Measurements from ENCODE around the gene CCDC78.

The CCDC78 gene

GRCh38 chr16:736936-737481 is 10.8 kb upstream of the CCDC78 start:
- DNase-seq, result no peak

GRCh38 chr16:735982-736453 is 9.8 kb upstream of the CCDC78 start:
- DNase-seq, result no peak

GRCh38 chr16:734981-735881 is 9.0 kb upstream of the CCDC78 start:
- DNase-seq, result no peak

DNA sequence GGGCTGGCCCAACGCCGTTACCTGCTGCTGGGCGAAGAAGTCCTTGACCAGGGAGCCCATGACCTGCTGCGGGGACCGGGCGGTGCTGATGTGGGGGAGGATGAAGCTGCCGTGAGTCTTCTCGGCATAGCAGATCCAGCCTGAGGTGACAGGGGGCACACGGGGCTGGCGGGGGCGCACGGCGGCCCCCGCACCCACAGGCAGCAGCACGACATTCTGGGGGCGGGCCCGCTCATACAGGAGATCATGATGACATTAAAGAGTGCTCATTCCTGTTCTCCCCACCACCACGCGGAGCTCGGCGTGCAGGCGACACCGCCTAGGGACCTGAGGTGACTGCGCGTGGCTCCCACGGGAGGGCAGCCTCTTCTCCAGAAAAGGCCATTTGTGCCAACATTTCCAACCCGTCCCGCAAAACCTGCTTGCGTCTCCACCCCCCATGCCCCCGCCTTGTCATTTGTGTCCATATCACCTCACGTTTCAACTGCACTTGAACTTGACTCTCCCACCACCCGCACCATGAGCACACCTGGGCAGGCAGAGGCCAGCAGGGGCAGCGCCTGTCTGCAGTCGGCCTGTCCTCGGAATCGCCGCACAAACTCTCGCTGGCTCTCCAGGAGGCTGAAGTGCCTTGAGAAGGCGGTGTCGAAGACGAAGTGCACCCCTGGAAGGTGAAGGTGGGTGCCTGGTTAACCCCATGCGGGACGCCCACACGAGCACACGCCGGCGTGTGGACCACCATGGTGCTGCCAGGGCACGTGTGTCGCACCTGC is 8.2 kb upstream of the CCDC78 start:
- no peak for DNase-seq

DNA sequence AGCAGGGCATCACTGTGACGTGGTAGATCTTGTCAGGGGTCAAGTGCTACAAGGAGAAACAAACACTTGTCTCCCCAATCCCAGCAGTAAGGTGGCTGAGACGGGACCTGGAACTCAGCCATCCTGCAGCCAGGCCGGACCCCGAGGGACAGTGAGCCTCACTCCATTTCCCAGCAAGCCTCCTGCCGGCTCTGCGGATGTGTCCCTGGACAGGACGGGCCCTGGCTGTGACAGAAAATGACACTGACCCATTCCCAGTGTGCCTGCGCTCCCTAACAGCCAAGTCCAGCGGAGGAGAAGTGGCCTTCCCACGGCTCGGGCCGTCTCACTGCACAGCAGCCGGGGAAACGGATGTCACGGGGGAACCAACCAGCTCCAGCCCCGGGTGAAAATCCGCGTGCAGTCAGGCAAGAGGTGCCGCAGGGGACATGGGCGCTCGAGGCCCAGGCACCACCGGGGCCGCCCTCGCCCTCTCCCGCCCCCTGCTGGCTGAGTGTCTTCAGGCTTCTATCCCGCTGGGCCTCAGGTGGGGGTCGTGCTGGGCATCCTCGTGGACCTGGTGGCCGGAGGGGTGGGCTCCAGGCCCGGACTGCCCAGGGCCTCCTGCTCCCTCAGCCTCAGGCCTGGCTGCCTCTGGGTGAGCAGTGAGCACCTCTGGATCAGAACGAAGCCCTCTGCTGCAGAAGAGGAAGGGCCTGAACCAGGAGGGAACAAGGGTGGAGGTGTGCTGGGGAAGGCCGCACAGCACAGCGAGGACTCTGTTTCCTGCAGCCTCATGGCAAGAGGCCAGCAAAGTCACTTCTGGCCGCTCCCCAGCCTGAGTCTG is 7.4 kb upstream of the CCDC78 start:
- DNase-seq, result no peak

DNA sequence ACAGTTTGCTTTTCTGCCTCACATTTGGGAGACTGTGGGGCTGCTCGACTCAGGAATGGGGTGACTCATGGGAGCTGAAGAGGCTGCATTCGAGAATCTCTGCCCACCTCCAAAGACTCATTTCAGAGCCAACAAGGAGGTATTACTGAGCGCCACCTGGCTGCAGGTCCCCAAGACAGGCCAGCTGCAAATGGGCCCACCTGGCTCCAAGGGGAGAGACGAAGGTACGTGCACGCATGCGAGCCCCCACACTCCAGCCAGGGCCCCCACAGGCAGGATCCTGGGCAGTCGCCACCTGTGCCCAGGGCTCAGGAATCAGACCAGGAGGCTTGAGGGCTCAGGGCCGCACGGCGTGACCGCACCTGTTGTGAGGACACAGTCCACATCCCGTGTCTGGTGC is 6.7 kb upstream of the CCDC78 start:
- DNase-seq, result no peak

DNA sequence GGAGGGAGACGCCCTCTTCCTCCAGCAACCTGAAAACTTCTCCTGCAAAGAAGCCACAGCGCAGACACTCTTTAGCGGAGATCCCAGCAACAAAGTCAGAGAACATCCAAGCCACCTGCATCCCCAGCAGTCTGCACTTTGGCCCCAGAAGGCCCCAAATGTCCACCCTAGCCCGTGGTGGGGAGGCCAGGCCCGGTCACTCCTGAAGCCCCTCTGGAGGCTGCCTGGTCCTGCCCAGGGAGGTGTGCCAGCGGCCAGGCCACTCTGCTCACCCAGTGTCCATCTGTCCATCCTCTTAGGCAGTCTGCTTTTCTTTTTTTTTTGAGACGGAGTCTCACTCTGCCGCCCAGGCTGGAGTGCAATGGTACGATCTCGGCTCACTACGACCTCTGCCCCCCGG is 6.1 kb upstream of the CCDC78 start:
- no peak for DNase-seq

DNA sequence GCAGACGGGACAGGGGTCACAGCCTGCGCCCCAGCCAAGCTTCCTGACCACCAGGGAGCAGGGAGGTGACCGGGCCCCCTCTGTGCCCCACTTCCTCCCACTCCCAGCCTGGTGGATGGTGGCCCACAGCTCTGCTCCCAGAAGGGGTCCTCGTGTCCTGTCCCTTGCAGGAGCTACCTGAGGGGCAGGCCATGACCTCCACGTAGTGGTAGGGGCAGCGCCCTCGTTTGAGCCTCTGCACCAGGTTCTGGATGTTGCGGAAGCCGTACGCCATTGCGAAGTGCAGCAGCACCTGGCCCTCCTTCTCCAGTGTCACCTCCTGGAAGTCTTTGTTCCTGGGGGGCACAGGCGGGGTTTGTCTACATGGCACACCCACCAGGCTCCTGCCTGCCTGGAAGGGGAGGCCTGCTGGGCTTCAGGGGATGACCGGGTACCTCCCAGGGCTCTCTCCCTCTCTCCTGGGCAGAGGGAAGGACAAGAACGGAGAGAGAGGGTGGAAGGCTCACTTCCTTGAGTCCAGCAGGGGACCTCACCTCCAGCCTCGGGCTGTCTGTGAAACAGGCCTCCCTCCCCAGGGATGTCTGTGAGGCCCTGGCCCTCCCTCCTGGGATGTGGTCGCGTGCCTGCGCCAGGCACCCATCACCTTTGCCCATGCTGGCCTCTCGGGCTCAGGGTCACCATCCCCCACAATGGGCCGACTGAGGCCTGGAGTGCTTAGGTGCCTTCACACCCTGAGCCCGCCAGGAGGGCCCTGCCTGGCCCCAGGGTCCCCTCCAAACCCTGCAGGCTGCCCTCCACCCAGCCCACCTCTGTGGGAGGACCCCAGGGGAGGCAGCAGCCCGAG is 4.6 kb upstream of the CCDC78 start:
- no peak for DNase-seq

GRCh38 chr16:729768-730665 is 3.8 kb upstream of the CCDC78 start:
- no peak for DNase-seq

DNA sequence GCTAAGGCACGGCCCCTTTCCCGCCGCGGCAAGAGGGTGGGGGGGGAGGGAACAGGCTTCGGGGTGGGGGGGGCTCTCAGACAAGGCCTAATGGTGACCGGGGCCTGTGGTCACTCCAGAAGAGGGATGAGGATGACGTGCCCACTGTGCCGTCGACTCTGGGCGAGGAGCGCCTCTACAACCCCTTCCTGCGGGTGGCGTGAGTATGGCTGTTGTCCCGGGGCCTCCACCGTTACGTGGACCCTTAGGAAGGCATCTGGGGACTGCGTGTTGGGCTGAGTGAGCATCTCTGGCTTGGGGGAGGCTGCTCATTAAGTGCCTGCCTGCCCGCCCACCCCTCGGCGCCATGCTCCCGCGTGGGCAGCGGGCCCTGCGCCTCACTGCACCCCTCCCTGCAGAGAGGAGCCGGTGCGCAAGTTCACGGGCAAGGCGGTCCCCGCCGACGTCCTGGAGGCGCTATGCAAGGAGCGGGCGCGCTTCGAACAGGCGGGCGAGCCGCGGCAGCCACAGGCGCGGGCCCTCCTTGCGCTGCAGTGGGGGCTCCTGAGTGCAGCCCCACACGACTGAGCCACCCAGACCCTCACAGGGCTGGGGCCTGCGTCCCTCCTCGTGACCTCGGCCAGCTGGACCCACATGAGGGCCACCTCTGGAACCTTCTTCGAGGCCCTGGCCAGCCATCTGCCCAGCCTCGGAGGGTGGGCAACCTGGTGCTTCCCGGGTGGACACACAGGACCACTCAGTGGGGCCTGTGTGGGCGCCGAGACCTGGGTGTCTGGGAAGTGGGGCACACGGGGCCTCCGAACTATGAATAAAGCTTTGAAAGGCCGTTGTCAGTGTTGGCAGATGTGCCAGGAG is 2.9 kb upstream of the CCDC78 start:
- no peak for DNase-seq

- no peak for DNase-seq
These were observed 2.1 kb upstream of the CCDC78 start for GRCh38 chr16:728131-728889.

GRCh38 chr16:727291-727977 is 1.2 kb upstream of the CCDC78 start:
- no peak for DNase-seq

GRCh38 chr16:726188-726437 is 130 bp downstream of the CCDC78 start:
- no peak for DNase-seq

- no peak for DNase-seq
These were observed 618 bp downstream of the CCDC78 start for GRCh38 chr16:725463-726187.

GRCh38 chr16:725041-725376 is 1.2 kb downstream of the CCDC78 start:
- no peak for DNase-seq

DNA sequence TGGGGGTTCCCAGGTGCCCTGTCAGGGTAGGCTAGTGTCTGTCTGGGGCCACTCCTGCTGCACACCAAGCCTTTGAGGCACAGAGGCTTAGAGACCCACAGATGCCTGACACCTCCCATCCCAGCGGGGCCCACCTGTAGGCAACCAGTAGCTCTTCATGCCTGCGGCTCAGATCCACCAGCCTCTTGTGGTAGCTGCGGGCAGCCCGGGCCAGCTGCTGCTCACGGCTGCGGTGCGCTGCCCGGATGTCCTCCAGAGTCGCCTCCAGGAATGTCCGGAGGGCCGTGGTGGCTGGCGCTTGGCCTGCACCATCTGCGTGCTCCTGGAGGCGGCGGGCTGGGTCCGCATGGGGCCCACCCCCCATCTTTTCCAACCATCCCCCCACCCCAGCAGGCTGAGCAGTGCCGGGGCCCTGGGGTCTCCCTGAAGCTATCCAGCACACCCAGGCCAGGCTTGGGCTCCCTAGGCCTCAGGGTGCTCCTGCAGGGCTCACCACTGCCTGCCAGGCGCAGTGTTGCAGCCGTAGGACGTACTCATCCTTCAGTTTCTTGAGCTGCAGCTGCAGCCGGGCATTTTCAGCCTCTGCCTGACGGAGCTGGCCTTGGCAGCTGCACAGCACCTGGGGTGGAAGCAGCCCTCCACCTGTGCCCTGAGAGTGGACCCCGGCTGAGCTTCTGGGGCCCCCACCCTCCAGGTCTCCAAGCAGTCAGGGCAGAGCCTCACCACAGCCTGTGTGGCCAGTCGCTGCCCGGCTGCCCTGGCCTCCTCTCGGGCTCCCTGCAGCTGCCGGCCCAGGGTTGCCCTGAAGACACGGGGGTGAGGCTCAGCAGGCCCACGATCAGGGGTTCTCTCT is 1.8 kb downstream of the CCDC78 start:
- no peak for DNase-seq

DNA sequence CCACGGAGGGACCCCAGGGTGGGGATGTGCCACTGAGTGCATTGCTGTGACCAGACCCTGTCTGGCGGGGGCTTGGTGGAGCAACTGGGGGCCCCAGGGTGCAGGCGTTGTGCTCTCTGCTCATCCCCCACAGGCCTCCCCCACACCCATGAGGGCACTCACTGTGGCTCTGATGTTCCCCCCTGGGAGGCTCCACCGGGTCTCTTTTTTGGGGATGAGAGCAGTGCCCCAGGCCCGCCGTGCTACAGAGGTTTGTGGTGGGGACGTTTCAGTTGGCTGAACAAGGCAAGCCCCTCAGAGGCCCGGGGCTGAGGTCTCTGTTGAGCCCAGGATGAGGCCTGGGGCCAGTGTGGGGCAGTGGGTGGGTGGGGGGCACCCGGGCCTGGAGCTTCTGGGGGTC is 2.5 kb downstream of the CCDC78 start:
- no peak for DNase-seq
